Epithelial cell of prostate (primary cell): ENCODE data around the gene INPP4B.
"Not testable (repeated sequence)": the region's sequence is repeated elsewhere in the genome, so short reads cannot be mapped to it uniquely, and the experiment has no call there.

Experiments used
- DNase-seq: peaks from one replicate; pipeline ENCODE4 v3.0.0-alpha.2; 2011; ENCODE audit warnings: low read depth, low spot score
- H3K27ac ChIP-seq: fragments of 450-650 bp; 2 replicates; pipeline ENCODE4 v1.5.1; 2017; ENCODE audit warnings: mild to moderate bottlenecking

The INPP4B gene

GRCh38 chr4:142826503-142827241 is 19.4 kb downstream of the INPP4B start:
- no peak overlapping the region for H3K27ac ChIP-seq
- no peak for DNase-seq

- H3K27ac ChIP-seq = no peak overlapping the region
- no peak for DNase-seq
These were observed 21.7 kb downstream of the INPP4B start for GRCh38 chr4:142824368-142824767.

- no peak for DNase-seq
- no peak overlapping the region for H3K27ac ChIP-seq
These were observed 22.3 kb downstream of the INPP4B start for GRCh38 chr4:142823796-142824195.

GRCh38 chr4:142818476-142818875 is 27.6 kb downstream of the INPP4B start:
- no peak for DNase-seq
- no peak overlapping the region for H3K27ac ChIP-seq

GRCh38 chr4:142818031-142818430 is 28.1 kb downstream of the INPP4B start:
- DNase-seq = no peak
- H3K27ac ChIP-seq = peak overlapping the region; percentile 1

GRCh38 chr4:142817442-142817841 is 28.7 kb downstream of the INPP4B start:
- DNase-seq = peak; percentile 70
- peak overlapping the region; percentile 1 for H3K27ac ChIP-seq

GRCh38 chr4:142815834-142816233 is 30.3 kb downstream of the INPP4B start:
- no peak overlapping the region for H3K27ac ChIP-seq
- no peak for DNase-seq

GRCh38 chr4:142813388-142813787 is 32.7 kb downstream of the INPP4B start:
- H3K27ac ChIP-seq = no peak overlapping the region
- DNase-seq = no peak

GRCh38 chr4:142812091-142812490 is 34.0 kb downstream of the INPP4B start:
- DNase-seq = no peak
- H3K27ac ChIP-seq = no peak overlapping the region

- no peak overlapping the region for H3K27ac ChIP-seq
- no peak for DNase-seq
These were observed 35.1 kb downstream of the INPP4B start for GRCh38 chr4:142811034-142811433.

- DNase-seq = no peak
- H3K27ac ChIP-seq = no peak overlapping the region
These were observed 36.5 kb downstream of the INPP4B start for GRCh38 chr4:142809559-142809958.

- not testable (repeated sequence) for H3K27ac ChIP-seq, DNase-seq
These were observed 42.2 kb downstream of the INPP4B start for GRCh38 chr4:142803879-142804278.

- DNase-seq = peak; percentile 74
- H3K27ac ChIP-seq = peak overlapping the region; percentile 30
These were observed 44.1 kb downstream of the INPP4B start for GRCh38 chr4:142801966-142802365.

- DNase-seq = no peak
- H3K27ac ChIP-seq = no peak overlapping the region
These were observed 65.0 kb downstream of the INPP4B start for GRCh38 chr4:142781114-142781513.

- no peak for DNase-seq
- H3K27ac ChIP-seq = peak overlapping the region; percentile 74
These were observed 67.2 kb downstream of the INPP4B start for GRCh38 chr4:142778900-142779299.

GRCh38 chr4:142778430-142778829 is 67.7 kb downstream of the INPP4B start:
- no peak for DNase-seq
- H3K27ac ChIP-seq = peak overlapping the region; percentile 74

- DNase-seq = peak; percentile 85
- peak overlapping the region; percentile 74 for H3K27ac ChIP-seq
These were observed 68.9 kb downstream of the INPP4B start for GRCh38 chr4:142777045-142777743.

- H3K27ac ChIP-seq = no peak overlapping the region
These were observed 70.1 kb downstream of the INPP4B start for GRCh38 chr4:142776026-142776425.

GRCh38 chr4:142773505-142773904 is 72.6 kb downstream of the INPP4B start:
- no peak overlapping the region for H3K27ac ChIP-seq
- DNase-seq = no peak

More at GRCh38 chr4:142776026-142776425, 70.1 kb downstream of the INPP4B start:
- DNase-seq = no peak

- no peak for DNase-seq
- no peak overlapping the region for H3K27ac ChIP-seq
These were observed 83.8 kb downstream of the INPP4B start for GRCh38 chr4:142762280-142762679.

- DNase-seq = no peak
These were observed 93.8 kb downstream of the INPP4B start for GRCh38 chr4:142752202-142752786.

More at GRCh38 chr4:142752202-142752786, 93.8 kb downstream of the INPP4B start:
- no peak overlapping the region for H3K27ac ChIP-seq
